ENCODE data around the gene ARHGAP15. TPM values are rescaled to one million over a fixed set of nuclear protein-coding genes. Genes with fewer than 3 reads are reported as not detected.
A peak's percentile ranks its signal among the peaks of the same experiment; 100 is the strongest.

Gene ARHGAP15
- total RNA-seq, 1 donor from 2014 or later = 0.51 TPM

DNA sequence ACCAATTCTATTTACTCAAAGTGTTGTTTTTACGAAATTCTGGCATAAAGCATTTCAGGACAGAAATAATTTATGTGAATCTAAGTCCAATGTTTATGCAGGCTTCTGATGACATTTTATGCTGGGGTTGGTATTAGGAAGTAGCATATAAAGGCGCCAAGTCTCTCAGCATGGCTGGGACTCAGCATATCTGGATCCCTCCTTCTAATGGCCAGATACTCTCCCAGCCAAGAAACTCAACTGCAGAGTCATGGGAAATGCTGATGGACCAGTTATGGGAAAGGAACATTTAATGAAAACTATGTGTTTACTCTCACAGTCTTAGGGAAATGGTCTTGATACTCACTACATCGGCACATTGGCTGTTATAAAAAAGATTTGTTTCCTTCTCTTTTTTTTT is 392.2 kb downstream of the ARHGAP15 start:
- H3K27ac Mint-ChIP-seq = no peak overlapping the region
- no peak for TF ChIP-seq CTCF (IDR thresholded peaks at IDR 0.05; ENCODE audit: unreplicated experiment)
- peaks cover 48% of the 10 kb centered on the region for H3K4me1 Mint-ChIP-seq
- DNase-seq (ENCODE audit: low spot score in 2 of 2, unreplicated experiment in 2 of 2) = no peak
- no peaks in the 10 kb centered on the region for H3K27me3 Mint-ChIP-seq (ENCODE audit: low read depth)
- peaks cover 7% of the 10 kb centered on the region for H3K9me3 Mint-ChIP-seq
- no peaks in the 10 kb centered on the region for H3K36me3 Mint-ChIP-seq
- no peak overlapping the region for H3K4me3 Mint-ChIP-seq

DNA sequence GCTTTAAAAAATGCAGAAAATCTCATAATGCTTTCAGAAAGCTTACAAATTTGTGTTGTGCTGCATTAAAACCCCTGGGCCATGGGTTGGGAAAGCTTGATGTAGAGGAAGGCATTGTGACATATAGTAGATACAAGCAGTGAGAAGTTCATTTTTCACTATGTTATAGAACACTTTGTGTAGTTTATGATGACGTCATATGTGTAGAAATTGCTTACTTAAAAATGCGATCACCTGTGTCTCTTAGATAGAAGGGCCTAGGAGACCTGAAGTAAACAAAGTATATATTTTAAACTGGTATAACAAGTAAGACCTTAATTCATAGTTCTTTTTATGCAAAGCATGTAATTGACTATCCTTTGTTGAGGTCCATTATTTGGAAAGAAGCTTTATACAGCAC is 393.5 kb downstream of the ARHGAP15 start:
- H3K27ac Mint-ChIP-seq = peak overlapping the region; percentile 83
- H3K9me3 Mint-ChIP-seq = no peaks in the 10 kb centered on the region
- H3K4me3 Mint-ChIP-seq = no peak overlapping the region
- H3K4me1 Mint-ChIP-seq = peaks cover 53% of the 10 kb centered on the region
- TF ChIP-seq CTCF (IDR thresholded peaks at IDR 0.05; ENCODE audit: unreplicated experiment) = no peak
- no peak for DNase-seq (ENCODE audit: low spot score in 2 of 2, unreplicated experiment in 2 of 2)
- no peaks in the 10 kb centered on the region for H3K36me3 Mint-ChIP-seq
- H3K27me3 Mint-ChIP-seq (ENCODE audit: low read depth) = no peaks in the 10 kb centered on the region

- H3K27me3 Mint-ChIP-seq (ENCODE audit: low read depth) = no peaks in the 10 kb centered on the region
- H3K4me3 Mint-ChIP-seq = no peak overlapping the region
- TF ChIP-seq CTCF (IDR thresholded peaks at IDR 0.05; ENCODE audit: unreplicated experiment) = no peak
- no peak for DNase-seq (ENCODE audit: low spot score in 2 of 2, unreplicated experiment in 2 of 2)
- H3K4me1 Mint-ChIP-seq = peaks cover 57% of the 10 kb centered on the region
- H3K9me3 Mint-ChIP-seq = peaks cover 4% of the 10 kb centered on the region
- peak overlapping the region; percentile 94 for H3K27ac Mint-ChIP-seq
- H3K36me3 Mint-ChIP-seq = no peaks in the 10 kb centered on the region
Measured at GRCh38 chr2:143524119-143524553, 394.9 kb downstream of the ARHGAP15 start.

- H3K27ac Mint-ChIP-seq = peak overlapping the region; percentile 94
- no peak for TF ChIP-seq CTCF (IDR thresholded peaks at IDR 0.05; ENCODE audit: unreplicated experiment)
- peaks cover 5% of the 10 kb centered on the region for H3K9me3 Mint-ChIP-seq
- H3K4me3 Mint-ChIP-seq = no peak overlapping the region
- H3K27me3 Mint-ChIP-seq (ENCODE audit: low read depth) = no peaks in the 10 kb centered on the region
- H3K36me3 Mint-ChIP-seq = no peaks in the 10 kb centered on the region
- H3K4me1 Mint-ChIP-seq = peaks cover 64% of the 10 kb centered on the region
- DNase-seq (ENCODE audit: low spot score in 2 of 2, unreplicated experiment in 2 of 2) = no peak
Measured at GRCh38 chr2:143524559-143525401, 395.6 kb downstream of the ARHGAP15 start.

GRCh38 chr2:143525402-143525860 is 396.2 kb downstream of the ARHGAP15 start:
- Mint-ChIP-seq H3K27me3 (ENCODE audit: low read depth) (no peaks in the 10 kb centered on the region), H3K9me3 (peaks cover 5% of the 10 kb centered on the region), H3K36me3 (no peaks in the 10 kb centered on the region), H3K4me1 (peaks cover 67% of the 10 kb centered on the region), H3K4me3 (no peak overlapping the region), H3K27ac (peak overlapping the region; percentile 94)
- DNase-seq (ENCODE audit: low spot score in 2 of 2, unreplicated experiment in 2 of 2) = no peak
- TF ChIP-seq CTCF (IDR thresholded peaks at IDR 0.05; ENCODE audit: unreplicated experiment) = no peak

Data from mesothelial cell of epicardium (in vitro differentiated cells).